ENCODE data around the gene KERA.

KERA gene

DNA sequence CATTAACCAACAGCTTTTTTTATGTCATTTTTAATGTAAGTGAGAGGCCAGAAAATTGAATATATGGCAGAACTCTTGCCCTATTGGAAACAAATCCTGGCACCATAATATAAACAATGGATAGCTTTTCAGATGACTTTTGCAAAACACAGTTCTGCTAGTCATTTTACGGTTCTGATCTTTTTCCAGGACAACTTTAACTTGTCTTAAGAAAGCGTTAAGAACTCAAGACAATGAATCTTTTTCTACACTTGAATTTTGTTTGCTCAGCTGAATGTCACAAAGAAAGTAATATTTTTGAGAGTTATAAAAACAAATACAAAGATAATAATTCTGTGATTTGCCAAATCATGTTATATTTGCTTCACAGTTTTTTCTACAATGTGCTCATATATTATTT, 13.2 kb downstream of the KERA start:
- intact Hi-C loops (cut with DNase I; ENCODE audit: low total_unique reads): no loop called here

DNA sequence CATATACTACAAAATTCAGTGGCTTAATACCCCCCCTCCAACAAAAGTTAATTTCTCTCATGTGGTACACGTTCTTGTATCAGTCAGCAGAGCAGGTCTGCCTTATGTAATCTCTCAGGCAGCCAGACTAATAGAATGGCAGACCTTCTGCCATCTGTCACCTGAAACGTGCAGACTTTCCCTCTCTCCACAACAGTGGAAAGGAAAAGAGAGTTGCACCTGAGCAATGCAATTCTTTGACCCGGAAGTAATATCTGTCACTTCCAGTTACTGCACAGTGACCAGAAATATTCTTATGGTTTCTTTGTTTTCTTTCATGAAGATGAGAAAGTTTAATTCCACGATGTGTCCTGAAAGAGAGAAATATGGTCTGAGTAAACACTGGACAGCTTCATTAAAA, 14.4 kb downstream of the KERA start:
- intact Hi-C loops (cut with DNase I; ENCODE audit: low total_unique reads): no loop called here
- no peaks in the 10 kb centered on the region for H3K4me1 ChIP-seq
- DNase-seq: no peak

More for the DNA sequence above, 13.2 kb downstream of the KERA start:
- H3K9me3 ChIP-seq: no peaks in the 10 kb centered on the region
- H3K27me3 ChIP-seq: no peaks in the 10 kb centered on the region
- H3K27ac ChIP-seq: no peak overlapping the region
- no peak for DNase-seq
- no peaks in the 10 kb centered on the region for H3K4me1 ChIP-seq
- no peaks in the 10 kb centered on the region for H3K36me3 ChIP-seq
- H3K4me3 ChIP-seq: no peak overlapping the region
- TF ChIP-seq, protein P1, sequence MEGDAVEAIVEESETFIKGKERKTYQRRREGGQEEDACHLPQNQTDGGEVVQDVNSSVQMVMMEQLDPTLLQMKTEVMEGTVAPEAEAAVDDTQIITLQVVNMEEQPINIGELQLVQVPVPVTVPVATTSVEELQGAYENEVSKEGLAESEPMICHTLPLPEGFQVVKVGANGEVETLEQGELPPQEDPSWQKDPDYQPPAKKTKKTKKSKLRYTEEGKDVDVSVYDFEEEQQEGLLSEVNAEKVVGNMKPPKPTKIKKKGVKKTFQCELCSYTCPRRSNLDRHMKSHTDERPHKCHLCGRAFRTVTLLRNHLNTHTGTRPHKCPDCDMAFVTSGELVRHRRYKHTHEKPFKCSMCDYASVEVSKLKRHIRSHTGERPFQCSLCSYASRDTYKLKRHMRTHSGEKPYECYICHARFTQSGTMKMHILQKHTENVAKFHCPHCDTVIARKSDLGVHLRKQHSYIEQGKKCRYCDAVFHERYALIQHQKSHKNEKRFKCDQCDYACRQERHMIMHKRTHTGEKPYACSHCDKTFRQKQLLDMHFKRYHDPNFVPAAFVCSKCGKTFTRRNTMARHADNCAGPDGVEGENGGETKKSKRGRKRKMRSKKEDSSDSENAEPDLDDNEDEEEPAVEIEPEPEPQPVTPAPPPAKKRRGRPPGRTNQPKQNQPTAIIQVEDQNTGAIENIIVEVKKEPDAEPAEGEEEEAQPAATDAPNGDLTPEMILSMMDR (IDR thresholded peaks at IDR 0.05): no peak

DNA sequence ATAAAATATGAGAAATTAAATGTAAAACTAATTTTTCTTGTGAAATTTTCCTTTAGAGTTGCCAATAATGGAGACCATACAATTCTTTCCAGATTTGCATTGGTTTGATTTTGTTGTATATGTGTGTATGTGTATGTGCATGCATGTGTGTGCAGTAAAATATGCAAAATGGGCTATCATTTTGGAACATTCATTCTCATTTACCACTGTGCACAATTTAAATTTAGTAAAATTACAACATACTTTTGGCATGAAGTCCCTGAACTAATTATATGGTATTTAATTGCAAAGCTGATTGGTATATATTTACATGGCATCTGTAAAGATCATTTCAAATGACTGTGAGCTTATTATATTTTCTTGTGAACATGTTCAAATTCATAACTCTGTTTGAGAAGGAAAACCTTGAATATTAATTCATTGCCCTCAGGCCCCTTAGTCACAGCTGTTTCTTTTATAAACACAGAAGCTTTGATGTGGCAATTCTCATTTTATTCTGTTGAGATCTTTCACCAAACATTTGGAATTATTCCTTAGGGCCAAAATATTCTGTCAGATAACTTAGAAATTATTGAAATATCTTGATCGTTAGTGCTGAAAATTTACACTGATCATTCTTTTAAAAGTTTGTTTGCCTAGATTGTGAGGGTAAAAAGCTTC, 17.6 kb downstream of the KERA start:
- intact Hi-C loops (cut with DNase I; ENCODE audit: low total_unique reads): no loop called here

More for the DNA sequence above, 14.4 kb downstream of the KERA start:
- H3K9me3 ChIP-seq: no peaks in the 10 kb centered on the region
- no peaks in the 10 kb centered on the region for H3K36me3 ChIP-seq
- H3K27me3 ChIP-seq: no peaks in the 10 kb centered on the region
- no peak overlapping the region for H3K4me3 ChIP-seq
- TF ChIP-seq, protein P1 (IDR thresholded peaks at IDR 0.05): no peak
- H3K27ac ChIP-seq: no peak overlapping the region

DNA sequence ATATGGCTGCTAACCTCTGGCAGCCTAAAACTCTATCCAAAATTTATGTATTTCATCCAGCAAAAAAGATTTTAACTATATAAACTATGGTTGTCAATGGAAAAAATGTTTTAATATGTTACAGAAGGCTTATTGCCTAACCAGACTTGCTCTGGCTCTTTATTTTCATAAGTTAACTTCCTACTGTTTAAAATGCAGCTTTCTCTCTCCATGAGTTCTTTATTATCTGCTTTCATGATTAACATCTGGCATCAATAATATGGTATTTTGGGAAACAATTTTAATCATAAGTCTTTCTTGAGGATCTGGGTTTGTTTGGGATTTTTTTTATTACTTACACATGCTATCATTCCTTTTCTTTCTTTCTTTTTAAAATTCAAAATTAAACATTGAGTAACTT, 20.5 kb downstream of the KERA start:
- intact Hi-C loops (cut with DNase I; ENCODE audit: low total_unique reads): no loop called here
- Histone ChIP-seq H3K27me3 (no peaks in the 10 kb centered on the region), H3K9me3 (no peaks in the 10 kb centered on the region), H3K4me1 (no peaks in the 10 kb centered on the region), H3K36me3 (no peaks in the 10 kb centered on the region), H3K4me3 (no peak overlapping the region), H3K27ac (no peak overlapping the region)
- DNase-seq: no peak
- TF ChIP-seq, protein P1 (IDR thresholded peaks at IDR 0.05): no peak

More for the DNA sequence above, 17.6 kb downstream of the KERA start:
- Histone ChIP-seq H3K4me1 (no peaks in the 10 kb centered on the region), H3K4me3 (no peak overlapping the region), H3K36me3 (no peaks in the 10 kb centered on the region), H3K27ac (no peak overlapping the region), H3K9me3 (no peaks in the 10 kb centered on the region), H3K27me3 (no peaks in the 10 kb centered on the region)
- TF ChIP-seq, protein P1 (IDR thresholded peaks at IDR 0.05): no peak
- DNase-seq: no peak

DNA sequence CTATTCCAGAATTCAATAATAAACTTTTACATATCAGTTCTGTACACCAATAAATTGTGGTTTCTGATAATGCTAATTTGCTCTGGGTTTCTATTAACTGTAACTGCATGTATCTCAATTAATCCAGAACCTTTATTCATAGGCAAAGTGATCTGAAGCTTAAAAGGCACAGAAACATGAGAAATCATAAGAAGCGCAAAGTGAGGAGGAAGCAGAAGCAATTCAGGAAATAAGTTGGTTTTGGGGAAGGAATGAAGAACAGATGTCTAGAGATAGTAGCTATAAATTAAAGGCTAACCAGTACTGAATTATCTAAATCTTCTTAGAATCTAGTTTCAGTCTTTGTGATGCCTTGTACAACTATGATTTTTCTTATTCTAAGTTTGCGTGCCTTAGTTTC, 24.6 kb downstream of the KERA start:
- H3K4me1 ChIP-seq: no peaks in the 10 kb centered on the region
- H3K27ac ChIP-seq: no peak overlapping the region
- H3K27me3 ChIP-seq: no peaks in the 10 kb centered on the region
- DNase-seq: no peak
- TF ChIP-seq, protein P1 (IDR thresholded peaks at IDR 0.05): no peak
- H3K9me3 ChIP-seq: no peaks in the 10 kb centered on the region
- no peak overlapping the region for H3K4me3 ChIP-seq
- no peaks in the 10 kb centered on the region for H3K36me3 ChIP-seq
- intact Hi-C loops (cut with DNase I; ENCODE audit: low total_unique reads): no loop called here

Data from tibial artery (tissue), 4 donors.